HG02678 (cell line): Measurements from ENCODE around the gene KY.

Experiments
- ATAC-seq: cut with Tn5 transposase; IDR thresholded peaks from one replicate; pipeline ENCODE4 v1.9.1; 2021; ENCODE audit warnings: mild to moderate bottlenecking, moderate library complexity; ENCODE audit not compliant: unreplicated experiment

The KY gene, protein sequence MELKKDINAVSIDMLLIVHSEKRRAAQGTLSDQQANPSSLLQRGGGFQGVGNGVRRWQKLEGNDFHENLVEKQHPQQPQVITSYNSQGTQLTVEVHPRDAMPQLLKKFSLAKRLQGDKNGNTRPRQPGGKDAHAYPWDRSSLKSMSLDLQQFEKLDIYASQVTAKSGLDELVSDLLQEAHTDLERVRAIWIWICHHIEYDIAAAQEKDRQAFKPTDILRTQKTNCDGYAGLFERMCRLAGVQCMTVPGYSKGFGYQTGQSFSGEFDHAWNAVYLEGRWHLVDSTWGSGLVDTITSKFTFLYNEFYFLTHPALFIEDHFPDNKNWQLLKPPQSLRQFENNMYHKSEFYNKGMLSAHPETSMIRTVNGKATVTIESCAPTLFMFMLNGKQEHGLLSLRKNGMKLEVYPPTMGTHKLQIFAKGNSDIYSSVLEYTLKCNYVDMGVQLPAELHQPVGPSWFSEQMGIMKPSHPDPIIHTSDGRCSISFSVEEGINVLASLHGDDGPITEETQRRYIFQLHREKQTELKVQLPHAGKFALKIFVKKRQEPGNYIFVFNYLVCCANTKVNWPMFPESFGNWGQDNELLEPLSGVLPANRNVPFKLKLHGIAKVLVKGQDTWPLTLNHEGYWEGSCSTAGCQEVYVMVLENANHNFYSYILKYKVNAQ

DNA sequence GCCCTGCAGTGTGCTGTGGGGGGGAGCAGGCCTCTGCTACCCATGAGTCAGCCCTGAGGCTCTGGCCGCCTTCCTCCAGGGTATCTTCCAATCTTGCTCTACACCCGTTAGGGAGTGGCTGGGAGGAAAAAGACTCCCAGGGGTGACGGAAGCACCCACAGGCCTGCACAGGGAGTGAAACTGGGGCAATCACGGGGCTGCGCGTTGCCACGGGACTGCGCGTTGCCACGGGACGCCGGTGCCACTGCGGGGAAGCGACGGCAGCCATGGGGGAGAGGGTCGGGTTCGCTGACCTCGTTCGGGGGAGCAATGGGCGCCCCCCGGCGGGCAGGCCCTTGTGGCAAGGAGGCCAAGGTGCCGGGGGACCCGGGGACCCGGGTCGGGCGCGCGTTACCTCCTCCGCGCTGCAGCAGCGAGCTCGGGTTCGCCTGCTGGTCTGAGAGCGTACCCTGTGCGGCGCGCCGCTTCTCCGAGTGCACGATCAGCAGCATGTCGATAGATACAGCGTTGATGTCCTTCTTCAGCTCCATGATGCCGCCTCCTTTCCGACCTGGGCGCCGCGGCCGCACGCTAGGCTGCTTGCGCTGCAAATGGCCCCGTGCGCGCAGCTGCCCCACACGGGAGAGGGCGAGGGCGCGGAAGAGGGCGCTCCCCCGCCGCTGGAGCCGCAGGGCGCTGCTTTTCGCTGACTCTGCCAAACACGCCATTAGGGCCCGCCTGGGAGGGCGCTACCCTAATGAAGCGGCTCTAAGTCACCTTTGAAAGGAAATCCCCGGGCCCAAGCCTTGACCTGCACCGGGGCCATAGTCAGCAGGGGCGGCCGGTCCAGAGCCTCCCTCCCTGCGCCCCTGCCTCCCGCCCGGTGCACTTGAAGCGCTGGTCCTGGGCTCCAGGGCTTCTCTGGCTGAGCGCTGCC is at the start of gene KY:
Gene KY, minus strand, starts transcription at position 592 of the 916 bp plus-strand sequence. Its CDS starts 62 bp downstream, at position 530.
- no peak for ATAC-seq

DNA sequence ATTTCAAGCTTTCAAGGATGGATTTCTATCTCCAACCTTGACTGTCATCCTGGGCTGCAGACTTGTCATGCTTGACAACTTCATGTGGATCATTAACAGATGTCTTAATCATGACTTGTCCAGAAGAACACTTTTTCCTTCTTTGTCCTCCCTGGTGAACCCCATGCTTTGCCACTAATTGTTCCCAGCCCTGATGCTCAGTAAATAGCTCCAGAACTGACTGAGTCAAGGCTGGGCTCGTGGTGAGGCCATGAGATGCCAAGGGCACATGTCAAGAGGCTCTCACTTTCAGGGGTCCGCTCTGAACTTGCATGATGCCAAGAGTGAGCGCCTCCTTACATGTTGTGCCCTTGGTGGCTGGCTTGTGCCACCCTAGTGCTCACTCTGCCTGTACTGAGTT is 48.9 kb upstream of the KY start:
- ATAC-seq = no peak

DNA sequence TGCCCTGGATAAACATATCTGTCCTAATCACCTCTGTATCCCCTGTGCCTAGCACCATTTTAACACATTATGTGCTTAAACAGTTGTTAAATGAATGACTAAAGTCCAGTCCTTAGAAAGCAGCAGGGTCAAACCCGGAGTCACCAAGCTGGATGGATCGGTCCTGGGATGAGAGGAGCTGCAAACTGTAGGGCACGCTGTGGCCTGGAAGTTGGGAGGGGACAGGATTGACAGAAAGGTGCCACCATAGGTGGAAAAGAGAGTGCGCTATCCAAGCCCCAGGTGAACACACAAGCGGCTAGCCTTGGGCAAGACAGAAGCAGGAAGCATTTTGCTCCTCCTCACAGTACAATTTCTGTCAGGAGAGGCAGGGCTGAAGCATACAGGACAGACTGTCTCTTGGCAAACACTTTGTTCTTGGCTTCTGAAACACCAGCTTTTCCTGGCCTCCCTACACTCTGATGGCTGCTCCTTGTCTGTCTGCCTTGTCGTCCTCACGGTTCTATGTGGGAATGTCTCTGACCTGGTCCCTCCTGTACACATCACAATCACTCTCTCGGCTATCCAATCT is 48.4 kb upstream of the KY start:
- ATAC-seq = no peak

DNA sequence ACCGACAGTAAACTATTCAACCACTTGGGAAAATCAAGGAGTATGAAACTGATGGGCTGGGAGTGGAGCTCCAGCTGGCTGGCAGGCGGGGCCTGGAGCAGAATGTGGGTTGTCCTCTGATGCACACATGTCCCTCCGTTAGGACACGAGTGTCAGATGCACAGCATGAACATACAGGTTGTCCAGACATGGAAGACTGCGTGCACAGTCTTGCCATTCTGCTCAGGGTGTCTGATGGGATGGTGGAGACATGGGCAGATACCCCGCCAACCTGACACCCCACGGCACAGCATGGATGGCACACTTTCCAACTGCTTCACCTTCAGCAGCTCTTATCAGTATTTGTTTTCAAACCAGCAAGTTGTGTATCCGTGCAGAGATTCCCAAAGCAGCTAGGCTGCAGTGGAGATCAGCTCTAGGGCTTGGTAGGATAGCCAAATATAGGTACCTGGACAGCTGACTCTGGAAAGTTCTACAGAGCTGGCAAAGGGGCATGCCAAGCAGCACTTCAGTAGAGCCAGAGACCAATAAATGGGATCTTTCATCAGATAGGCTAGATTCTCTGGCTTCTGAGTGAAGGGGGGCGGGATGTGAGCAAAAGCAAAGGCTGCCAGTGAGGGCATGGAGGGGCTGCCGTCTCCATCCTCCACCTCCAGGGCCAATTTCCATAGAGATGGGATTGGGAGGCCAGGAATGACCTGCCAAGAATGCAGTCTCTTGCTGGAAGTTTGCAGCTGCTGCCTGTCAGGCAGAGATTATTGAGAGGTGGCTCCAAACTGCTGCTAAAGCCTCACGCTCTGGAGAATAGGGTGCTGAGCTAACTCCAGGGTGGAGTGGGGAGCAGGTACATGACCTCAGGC is 47.2 kb upstream of the KY start:
- ATAC-seq = no peak

DNA sequence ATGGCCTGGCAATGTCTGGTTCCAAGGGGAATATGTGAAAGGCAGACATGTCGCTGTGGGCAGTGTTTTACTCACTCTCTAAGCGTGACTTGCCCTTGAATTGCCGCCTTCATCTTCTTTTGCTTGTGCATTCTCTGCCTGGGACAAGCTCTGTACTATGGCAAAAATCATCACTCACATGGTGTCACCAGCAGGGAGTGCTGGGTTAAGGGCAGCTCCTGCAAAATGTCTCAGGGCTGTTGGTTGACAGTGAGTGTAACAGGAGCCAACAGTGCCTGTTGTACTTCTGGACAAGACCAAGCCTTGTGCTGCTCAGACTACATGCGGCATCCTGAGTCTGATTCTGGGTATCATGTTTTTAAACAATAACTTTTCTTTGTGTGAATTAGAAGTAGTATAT is 45.3 kb upstream of the KY start:
- no peak for ATAC-seq

DNA sequence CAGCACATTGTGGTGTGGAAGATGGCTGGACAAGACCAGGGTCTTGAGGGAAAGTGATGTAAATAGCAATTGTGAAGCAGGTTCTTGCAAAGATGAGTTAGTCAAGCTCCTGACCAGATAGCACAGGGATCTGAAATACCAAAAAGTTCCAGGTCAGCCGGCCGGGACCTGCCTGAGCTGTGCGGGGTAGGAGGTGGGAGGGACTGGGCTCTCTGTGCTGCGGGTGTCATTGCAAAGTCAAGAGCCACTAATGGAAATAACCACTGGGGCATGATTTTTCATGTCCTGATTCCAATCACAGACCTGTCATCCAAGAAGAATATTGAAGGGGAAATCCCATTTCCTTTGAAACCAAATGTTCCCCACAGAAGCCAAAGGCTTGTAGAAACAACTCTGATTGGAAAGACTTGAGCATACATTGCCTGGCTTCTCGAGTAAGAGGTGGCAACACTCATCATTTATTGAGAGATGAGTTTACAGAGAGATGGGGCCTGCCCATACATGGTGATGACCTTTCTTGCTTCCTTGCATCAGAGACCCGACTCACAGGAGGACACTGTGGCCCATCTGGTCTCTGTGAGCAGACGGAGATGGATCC is 44.2 kb upstream of the KY start:
- ATAC-seq = no peak

DNA sequence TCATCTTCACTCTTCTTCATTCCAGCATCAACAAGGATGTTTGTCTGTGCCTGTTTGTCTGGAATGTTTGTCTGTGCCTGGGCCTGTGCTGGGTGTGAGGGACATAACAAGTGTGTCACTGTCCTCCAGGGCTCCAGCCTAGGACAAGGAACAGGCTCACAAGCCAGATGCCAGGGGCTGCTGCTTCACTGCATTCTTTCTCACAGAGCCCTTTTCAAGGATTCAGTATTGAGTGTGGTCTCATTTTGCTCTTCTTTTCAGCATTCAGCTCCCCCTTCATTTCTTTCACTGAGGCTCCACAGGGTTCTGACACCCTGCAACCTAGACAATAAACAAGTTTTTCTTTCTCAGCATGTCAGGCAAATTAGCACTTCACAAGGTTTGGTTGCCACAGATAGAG is 43.6 kb upstream of the KY start:
- no peak for ATAC-seq

DNA sequence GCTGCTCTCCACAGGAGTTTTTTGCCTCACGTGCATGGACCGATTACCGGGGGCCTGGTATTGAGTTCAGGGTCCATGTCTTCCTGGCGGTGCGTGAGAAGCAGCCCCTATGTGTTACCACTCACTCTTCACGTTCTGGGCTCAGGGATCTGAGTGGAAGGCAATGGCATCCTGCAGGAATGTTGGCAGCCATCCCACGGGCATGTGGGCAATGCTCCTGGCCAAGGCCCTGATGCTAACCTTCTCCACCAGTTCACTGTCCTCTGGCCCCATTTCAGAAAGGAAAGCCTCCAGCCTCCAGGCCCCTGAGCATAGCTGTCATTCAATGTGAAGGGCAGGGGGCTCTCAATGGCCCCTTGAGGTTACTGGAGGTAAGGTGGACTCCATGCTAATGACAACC is 43.0 kb upstream of the KY start:
- ATAC-seq = no peak

DNA sequence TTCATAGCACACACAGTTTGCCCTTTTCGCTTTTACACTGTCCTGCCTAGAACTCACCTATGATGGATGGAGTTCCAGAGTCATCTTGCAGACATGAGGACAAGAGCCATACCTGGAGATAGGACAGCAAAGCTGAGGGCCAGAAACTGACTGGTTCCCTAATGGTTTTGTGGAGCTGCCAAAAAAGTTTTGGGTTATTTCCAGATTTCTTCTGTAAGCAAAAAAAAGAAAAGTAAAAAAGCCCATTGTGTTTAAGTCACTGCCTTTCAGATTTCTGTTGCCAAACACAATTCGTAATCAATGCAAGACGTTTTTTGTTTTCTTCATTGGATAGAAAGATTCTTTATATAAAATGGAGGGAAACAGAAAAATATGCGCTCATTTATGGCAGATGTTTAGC is 42.4 kb upstream of the KY start:
- ATAC-seq = no peak

DNA sequence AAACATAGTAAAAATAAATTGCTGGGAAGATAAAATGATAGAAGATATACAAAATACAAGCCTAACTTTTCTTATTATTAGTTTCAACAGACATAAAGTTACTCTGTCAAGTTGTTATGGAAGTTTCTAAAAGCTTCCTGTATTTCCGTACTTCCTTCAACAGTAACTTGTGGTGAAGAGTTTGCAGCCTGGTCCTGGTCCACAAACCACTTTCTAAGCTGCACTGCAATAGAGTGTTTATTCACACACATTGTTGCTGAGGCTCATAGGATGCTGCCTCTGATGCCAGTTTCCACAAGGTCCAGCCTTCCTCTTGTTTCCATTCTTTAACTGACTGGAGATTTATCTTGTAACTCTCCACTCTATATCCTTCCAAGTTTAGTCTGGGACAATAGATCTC is 39.4 kb upstream of the KY start:
- ATAC-seq = no peak

DNA sequence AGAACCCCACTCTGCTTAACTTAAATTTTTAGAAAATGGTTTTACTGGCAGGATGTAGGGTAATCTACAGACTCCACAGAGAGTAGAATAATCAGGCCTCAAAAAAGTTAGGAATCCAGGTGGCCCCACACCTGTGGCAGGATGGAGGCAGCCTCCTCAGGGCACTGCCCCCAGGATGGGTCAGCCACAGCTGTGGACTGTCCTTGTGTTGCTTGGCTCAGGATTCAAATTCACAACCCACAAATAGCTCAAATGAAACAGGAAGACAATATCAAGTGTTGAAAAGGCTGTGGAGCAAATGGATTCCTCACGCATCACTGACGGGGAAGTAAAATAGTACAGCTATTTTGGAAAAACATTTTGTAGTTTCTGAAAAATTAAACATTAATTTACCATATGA is 36.8 kb upstream of the KY start:
- no peak for ATAC-seq

DNA sequence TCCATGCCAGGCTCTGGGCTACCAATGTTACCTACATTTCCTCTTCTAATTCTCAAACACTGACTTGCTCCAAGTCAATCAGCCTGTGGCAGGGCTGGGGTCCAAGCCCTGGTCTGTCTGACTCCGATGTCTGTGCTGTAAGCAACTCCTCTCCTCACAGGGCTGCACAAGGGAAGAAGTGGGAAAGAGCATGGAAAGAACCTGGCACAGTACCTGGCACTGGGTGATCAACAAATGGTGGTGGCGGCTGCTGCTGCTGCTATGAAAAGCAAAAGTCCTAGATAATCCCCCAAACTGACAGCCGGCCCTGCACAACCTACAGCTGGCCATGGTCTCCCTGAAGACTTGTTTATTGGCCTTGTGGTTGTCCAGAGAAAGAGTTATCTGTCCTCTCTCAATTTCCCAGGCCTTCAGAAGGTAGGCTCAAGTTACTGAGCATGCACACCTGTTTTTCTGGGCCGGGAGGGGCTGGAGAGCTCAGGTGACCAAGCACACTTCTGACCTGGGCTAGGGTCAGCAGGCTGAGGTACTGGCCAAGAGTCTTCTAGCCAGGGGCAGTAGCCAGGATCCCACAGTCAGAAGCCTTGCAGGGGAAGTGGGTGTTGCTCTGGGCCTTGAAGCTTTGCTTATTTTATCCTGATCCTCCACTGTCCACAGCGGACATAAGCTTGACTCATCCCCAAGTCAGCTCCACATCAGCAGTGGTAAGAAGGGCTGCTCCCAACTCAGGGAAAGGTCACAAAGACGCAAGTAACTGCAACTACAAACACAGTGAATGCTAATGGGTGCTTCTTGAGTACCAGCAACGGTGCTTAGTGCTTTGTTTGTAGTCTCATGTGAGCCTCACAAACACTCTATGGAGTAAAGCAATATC is 35.3 kb upstream of the KY start:
- no peak for ATAC-seq

DNA sequence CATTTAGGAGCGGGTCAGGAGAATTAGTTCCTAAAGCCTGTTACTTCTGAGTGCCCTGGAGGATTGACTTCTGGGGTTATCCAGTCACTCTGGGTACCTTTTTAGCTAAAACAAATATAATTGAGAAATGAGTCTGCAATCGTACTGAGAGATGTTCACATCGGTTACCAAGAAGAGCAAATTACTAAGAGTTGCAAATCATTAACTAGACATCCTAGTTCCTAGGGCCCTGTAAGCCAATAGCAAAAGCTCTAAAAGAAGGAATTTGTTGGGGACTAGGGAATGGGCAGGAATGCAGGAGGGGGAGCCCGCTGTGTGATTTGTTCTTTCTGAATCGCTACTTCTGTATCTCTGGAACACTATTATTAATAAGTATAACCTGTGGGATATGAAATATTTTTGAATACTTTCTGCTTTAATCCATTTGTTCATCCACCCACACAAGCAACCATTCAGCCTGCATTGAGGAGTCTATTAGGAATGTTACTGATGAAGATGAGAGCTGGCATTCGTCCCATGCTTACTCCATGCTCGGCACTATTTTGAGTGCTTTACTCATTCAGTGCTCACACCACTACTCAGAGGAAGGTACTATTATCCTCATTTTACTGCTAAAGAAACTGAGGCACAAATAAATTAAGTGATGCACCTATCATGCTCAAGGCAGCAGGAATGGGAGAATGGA is 31.5 kb upstream of the KY start:
- ATAC-seq = no peak

DNA sequence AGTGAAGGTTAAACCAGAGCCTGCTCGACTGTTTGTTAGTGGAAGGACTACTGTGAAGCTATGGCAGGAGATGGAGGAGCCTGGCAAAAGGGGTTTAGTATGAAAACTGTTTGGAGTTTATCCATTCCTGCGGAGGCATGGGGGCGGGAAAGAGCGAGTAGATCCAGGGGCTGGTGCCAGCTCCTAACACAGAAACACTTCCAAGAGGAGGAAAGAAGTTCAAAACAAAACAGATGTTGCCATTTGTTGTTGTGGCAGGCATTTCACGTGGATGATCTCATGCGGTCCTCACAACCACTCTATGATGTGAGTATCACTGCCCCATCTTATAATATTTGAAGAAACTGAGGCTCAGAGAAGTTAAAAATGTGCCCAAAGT is 30.7 kb upstream of the KY start:
- no peak for ATAC-seq

DNA sequence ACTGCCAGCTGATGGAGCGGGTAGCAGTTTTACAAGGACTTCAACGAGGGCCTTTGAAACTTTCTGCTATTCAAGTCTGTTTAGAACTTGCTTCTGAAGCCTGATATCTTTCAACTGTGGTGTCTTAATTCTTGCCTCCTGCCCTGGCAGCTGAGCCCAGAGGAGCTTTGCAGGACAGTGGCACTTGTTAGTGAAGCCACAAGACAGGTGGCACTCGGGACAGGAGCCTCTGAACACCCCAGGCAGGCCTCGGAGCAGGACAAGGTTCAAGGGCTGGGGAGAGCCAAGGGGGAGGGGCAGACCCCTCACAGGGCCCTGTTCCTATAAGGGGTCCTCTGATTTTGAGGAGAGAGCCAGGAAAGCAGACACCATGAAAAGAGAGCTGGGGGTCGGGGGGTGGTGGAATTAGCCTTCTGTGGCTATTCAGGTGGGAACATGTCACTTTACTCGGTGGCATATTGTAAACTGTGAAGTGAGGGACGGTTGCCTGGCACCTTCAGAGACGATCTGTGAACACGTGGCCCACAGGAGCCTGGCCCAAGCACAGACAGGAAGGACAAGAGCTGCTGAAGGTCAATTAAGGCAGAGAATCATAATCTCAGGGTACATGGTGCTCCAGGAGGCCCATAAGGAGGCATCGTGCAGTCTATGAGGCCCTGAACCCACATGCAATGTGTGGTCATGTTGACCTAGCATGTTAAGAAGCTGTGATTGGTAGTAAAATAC is 30.1 kb upstream of the KY start:
- ATAC-seq = no peak

DNA sequence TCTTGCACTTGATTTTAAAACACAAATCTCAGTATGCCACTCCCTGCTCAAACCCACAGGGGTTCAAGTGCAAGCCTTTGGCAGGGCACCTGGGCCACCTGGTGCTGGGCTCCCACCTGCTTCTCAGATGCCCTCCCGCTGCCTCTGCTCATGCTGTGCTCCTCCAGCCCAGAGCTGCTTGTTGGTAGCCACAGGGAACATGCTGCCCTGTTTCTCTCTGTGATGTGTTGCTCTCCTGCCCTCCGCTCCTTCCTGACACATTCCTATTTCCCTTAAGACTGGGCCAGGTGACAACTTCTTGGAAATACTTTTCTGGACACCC is 27.1 kb upstream of the KY start:
- ATAC-seq = no peak

DNA sequence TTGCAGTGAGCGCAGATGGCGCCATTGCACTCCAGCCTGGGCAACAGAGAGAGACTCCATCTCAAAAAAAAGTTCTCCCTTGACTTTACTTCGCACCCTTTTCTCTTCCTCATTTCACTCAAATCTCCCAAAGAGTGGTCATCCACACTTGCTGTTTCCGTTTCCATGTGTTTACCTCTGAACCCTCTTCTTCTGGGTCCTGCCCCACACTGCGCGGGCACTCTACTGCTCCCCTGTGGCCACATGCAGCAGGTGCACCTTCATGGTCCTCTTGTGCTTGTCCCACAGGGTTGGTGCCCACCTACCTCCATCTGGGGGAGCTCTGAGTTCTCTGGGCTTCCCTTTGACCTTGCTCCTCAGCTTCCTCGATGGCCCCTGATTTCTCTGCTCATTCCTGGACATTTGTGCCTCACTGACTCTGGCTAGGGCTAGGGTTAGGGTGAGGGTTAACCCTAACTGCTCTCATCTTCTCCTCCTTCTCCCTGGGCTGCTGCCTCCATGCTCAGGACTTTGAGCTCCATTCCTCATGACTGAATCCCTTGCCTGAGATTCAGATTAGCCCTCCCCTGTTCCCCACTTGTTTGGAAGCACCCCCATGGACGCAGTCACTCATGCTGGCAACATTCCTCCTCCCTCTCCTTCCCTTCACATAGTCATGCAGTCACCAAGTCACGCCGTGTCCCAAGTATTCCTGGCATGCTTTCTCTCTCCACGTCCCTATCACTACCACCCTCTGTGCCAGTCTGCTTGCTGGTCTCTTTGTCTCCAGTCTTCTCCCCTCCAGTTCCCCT is 26.6 kb upstream of the KY start:
- ATAC-seq = no peak
